A673 (cell line): Measurements from ENCODE around the gene LRRC52.

Experiments used
- CTCF ChIP-seq: fragments of 300-800, 200-600 bp; sonication (generic); conservative IDR thresholded peaks from 2 replicates; pipeline ENCODE4 v1.5.1; 2017; ENCODE audit warnings: low read depth, mild to moderate bottlenecking, antibody characterized with exemption, low read length, moderate library complexity, mixed read lengths
- EZH2 ChIP-seq: fragments of 200-600 bp; sonication (generic); IDR thresholded peaks from 2 replicates; pipeline ENCODE4 v1.6.1; 2017; ENCODE audit warnings: borderline replicate concordance, low read depth, mild to moderate bottlenecking, mixed read lengths, antibody characterized with exemption, low read length; ENCODE audit not compliant: poor library complexity, severe bottlenecking

GRCh38 chr1:165525708-165526107, 18.1 kb upstream of the LRRC52 start:
- TF ChIP-seq CTCF (no peak), EZH2 (no peak)
